AG10803 (cell line): ENCODE results near the gene APBB3.
A peak's percentile ranks its signal among the peaks of the same experiment; 100 is the strongest.

Experiments used
- DNase-seq: peaks from one replicate; pipeline ENCODE4 v3.0.0; 2010; ENCODE audit warnings: low read depth
- H3K4me3 ChIP-seq: 2 replicates; pipeline ENCODE4 v1.5.1; 2011; ENCODE audit warnings: mild to moderate bottlenecking, low read length, control low read depth
- TF ChIP-seq, protein P1 (sequence below): conservative IDR thresholded peaks from 2 replicates; pipeline ENCODE4 v1.5.1; 2011; ENCODE audit warnings: mild to moderate bottlenecking, low read length, control low read depth, inconsistent platforms

APBB3 gene

DNA sequence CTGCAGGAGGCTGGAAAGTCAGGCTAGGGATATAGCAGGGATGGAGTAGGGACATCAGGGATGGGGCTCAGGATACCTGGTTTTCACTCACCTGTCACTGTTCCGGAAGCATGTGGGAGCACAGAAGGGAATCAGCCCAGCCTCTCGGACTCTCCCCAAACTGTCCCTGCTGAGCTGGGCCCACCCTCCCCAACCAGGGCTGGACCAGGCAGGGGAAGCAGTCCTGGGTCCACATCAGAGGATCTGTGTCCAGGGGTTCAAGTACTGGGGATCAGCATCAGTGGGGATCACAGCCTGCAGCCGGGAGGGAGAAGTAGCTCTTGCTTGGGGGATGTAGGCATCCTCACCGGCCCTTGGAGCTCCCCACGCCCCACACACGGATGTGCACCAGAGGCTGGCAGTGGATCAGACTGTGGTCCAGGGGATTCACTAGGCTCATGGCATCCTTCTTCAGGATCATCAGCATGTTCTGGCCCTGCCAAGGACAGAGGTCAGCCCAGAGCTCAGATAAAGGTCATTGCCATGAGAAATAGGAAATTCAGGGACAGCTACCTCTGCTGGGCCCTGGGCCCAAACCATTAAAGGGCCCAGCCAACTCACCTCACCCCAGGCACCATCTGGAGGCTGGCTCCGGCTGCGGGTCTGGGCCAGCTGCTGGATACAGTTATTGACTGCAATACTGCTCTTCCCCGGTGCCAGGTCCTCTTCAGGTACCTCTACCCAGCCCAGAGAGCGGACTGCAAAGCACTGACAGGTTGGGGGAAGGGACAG is 2.5 kb downstream of the APBB3 start:
- DNase-seq: no peak
- TF ChIP-seq, protein P1, sequence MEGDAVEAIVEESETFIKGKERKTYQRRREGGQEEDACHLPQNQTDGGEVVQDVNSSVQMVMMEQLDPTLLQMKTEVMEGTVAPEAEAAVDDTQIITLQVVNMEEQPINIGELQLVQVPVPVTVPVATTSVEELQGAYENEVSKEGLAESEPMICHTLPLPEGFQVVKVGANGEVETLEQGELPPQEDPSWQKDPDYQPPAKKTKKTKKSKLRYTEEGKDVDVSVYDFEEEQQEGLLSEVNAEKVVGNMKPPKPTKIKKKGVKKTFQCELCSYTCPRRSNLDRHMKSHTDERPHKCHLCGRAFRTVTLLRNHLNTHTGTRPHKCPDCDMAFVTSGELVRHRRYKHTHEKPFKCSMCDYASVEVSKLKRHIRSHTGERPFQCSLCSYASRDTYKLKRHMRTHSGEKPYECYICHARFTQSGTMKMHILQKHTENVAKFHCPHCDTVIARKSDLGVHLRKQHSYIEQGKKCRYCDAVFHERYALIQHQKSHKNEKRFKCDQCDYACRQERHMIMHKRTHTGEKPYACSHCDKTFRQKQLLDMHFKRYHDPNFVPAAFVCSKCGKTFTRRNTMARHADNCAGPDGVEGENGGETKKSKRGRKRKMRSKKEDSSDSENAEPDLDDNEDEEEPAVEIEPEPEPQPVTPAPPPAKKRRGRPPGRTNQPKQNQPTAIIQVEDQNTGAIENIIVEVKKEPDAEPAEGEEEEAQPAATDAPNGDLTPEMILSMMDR: no peak
- no peak overlapping the region for H3K4me3 ChIP-seq

DNA sequence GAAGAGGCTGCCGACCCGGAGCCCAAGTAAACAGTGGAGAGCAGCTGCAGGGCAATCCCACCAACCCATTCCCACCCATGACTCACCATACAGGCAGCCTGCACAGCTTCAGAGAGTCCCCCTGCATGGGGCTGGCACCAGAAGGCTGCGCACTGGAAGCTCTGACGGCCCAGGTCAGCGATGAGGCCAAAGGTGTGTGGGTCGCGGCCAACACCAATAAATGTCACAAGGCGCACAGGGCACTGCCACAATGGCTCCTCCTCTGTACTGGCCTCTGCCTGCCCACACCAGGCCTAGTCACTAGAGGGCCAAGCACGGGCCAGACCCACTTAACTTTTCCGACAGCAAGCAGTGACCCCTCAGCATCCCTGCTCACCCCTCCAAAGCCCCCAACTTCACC is 4.2 kb downstream of the APBB3 start:
- TF ChIP-seq, protein P1: no peak
- no peak for DNase-seq
- H3K4me3 ChIP-seq: no peak overlapping the region

DNA sequence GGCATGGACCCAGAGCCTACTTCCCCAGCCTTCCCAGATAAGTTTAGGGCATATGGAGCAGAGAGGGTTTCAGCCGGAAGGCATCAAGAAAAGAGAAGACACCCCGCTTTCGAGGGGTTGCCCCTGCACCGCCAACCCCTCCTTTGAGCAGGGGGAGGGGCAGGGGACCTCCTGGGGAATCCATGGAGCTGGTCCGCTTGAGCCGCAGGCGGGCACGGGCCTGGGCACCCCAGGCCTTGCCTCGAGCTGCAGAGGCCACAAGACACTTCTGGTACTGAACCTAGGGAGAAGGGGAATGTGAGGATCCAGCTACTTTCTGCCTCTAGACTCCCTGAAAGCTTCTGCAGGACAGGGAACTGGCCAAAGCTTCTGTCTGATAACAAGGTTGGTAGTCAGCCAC is 5.9 kb downstream of the APBB3 start:
- TF ChIP-seq, protein P1: no peak
- no peak for DNase-seq
- no peak overlapping the region for H3K4me3 ChIP-seq

DNA sequence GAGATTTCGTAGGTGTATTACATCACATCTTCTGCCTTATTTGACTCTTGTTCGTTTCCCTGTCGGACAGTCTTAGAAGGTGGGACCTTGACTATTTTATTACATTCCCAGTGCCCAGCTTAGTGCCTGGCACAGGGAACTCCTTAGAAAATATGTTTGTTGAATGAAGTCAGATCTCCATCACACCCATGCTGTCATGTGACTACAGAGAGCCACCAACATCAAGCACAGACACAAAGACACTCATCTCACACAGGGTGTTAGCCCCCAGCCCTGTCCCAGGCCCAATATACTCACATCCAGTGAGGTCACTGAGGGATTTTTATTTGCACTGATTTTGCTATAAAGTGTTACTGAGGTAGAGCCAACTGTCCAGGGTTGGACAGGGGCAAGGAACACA is 6.4 kb downstream of the APBB3 start:
- TF ChIP-seq, protein P1: no peak
- no peak overlapping the region for H3K4me3 ChIP-seq
- no peak for DNase-seq

DNA sequence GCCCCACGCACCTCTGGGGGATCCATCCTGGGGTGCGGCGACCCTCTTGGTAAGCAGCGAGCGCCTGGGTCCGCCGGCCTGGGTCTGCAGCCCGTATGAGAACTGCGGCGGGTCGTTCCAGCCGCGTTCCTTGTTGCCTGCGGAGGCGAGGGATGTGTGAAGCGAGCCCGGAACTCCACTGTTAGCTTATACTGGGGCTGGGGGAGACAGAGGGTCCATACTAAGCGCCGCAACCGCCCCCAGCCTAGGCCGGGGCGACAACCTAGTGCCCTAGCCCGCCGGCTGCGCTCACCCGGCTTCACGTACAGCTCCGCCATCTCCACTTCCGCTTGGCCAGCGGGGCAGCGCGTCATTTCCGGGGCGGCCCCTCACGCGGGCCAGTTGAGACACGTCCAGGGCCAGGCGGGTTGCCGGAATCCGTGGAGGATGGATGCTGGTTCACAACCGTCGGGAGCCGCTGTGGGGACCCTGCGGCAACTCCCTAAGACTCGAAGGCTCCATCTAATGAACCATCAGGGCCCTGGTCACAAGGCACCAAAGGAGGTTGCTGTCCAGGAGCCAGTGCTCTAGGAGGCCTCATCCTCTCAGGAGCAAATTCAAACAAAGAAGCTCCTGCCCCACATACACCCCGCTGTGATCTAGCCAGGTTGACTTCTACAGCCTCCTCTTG is 7.1 kb downstream of the APBB3 start, which contains the start of gene SRA1:
TSS of gene SRA1 (minus strand) at position 338 of the 670 bp plus-strand sequence. CDS start at position 317, 21 bp downstream.
- peak; percentile 85 for DNase-seq
- H3K4me3 ChIP-seq: peak within 1 kb of the TSS; percentile 86
- TF ChIP-seq, protein P1: 0 out of 2 replicates have a peak, but pooled peaks have one; percentile 9

DNA sequence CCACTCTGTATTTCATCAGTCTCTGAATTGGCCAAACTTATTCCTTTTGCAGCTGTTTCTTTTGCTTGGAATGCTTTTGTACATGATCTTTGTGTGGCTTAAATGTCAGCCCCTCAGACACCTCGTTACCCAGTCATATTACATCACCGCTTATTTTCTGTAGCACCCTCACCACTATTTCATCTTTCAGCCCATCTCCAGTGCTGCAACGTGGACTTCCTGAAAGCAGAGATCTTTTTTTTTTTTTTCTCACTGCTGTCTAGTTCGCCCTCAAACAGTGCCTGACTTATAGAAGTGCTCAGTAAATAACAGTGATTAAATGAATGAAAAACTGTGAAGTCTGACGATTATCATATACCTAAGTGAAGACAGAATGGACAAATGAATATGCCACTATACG is 8.0 kb downstream of the APBB3 start:
- TF ChIP-seq, protein P1: no peak
- peak overlapping the region; percentile 86 for H3K4me3 ChIP-seq
- DNase-seq: peak; percentile 31
